Effector CD4-positive, alpha-beta T cell (primary cell): ENCODE measurements around the gene KLK13. TPM values are rescaled to one million over a fixed set of nuclear protein-coding genes. Genes with fewer than 3 reads are reported as not detected.
A peak's percentile ranks its signal among the peaks of the same experiment; 100 is the strongest.

Experiments
- DNase-seq: peaks from one replicate; pipeline ENCODE4 v3.0.0-alpha.2; 2020
- total RNA-seq: gene quantifications from one replicate; lab custom pipeline; 2026; lab: John Stamatoyannopoulos, UW

Gene KLK13
- not detected for total RNA-seq

GRCh38 chr19:51064534-51065220 is at the start of gene KLK13:
TSS of gene KLK13 (minus strand) at chr19:51065092. CDS start at chr19:51065067, 25 bp downstream.
- DNase-seq: no peak

GRCh38 chr19:51114087-51114729 is 49.3 kb upstream of the KLK13 start:
- no peak for DNase-seq

- no peak for DNase-seq
Measured at GRCh38 chr19:51111606-51112005, 46.7 kb upstream of the KLK13 start.

- DNase-seq: no peak
Measured at GRCh38 chr19:51110666-51110971, 45.7 kb upstream of the KLK13 start.

GRCh38 chr19:51108805-51109146 is 43.9 kb upstream of the KLK13 start:
- DNase-seq: no peak

GRCh38 chr19:51108066-51108804 is 43.3 kb upstream of the KLK13 start, which contains the start of gene CTU1:
TSS of gene CTU1 (minus strand) at chr19:51108409. CDS start at chr19:51104569, 3,840 bp downstream.
- DNase-seq: peak; percentile 97

GRCh38 chr19:51107406-51108065 is 42.6 kb upstream of the KLK13 start:
- DNase-seq: no peak

- no peak for DNase-seq
Measured at GRCh38 chr19:51103926-51104341, 39.0 kb upstream of the KLK13 start.

- no peak for DNase-seq
Measured at GRCh38 chr19:51102991-51103390, 38.1 kb upstream of the KLK13 start.

GRCh38 chr19:51101171-51101865 is 36.4 kb upstream of the KLK13 start:
- no peak for DNase-seq

GRCh38 chr19:51100601-51101000 is 35.7 kb upstream of the KLK13 start:
- no peak for DNase-seq

- no peak for DNase-seq
Measured at GRCh38 chr19:51099047-51099382, 34.1 kb upstream of the KLK13 start.

- no peak for DNase-seq
Measured at GRCh38 chr19:51098365-51099046, 33.6 kb upstream of the KLK13 start.

GRCh38 chr19:51097796-51098195 is 32.9 kb upstream of the KLK13 start:
- DNase-seq: no peak

- DNase-seq: peak; percentile 65
Measured at GRCh38 chr19:51097166-51097738, 32.4 kb upstream of the KLK13 start.

- no peak for DNase-seq
Measured at GRCh38 chr19:51096473-51097165, 31.7 kb upstream of the KLK13 start.

- peak; percentile 12 for DNase-seq
Measured at GRCh38 chr19:51094696-51095279, 29.9 kb upstream of the KLK13 start.

- no peak for DNase-seq
Measured at GRCh38 chr19:51093510-51094345, 28.8 kb upstream of the KLK13 start.

GRCh38 chr19:51093101-51093500 is 28.2 kb upstream of the KLK13 start:
- no peak for DNase-seq
